Naive thymus-derived CD8-positive, alpha-beta T cell (primary cell): ENCODE data around the gene NUAK1. TPM values are rescaled to one million over a fixed set of nuclear protein-coding genes. Genes with fewer than 3 reads are reported as not detected.
"Not testable (repeated sequence)": the region's sequence is repeated elsewhere in the genome, so short reads cannot be mapped to it uniquely, and the experiment has no call there.

Experiments
- ATAC-seq, 2 donors: fragments of 150-1000 bp; cut with Tn5 transposase in 1 of 2; sonication (Bioruptor Pico), chemical (Tn5 transposase) in 1 of 2; 1 replicate in 1 of 2; 2 replicates in 1 of 2; pipeline ENCODE4 v1.10.0; 2021; ENCODE audit warnings: mild to moderate bottlenecking in 2 of 2, moderate library complexity in 2 of 2
- POLR2A ChIA-PET: fragments of 350-600 bp; sonication (Branson Sonifier 250); formaldehyde crosslinking; loops from one replicate; lab custom pipeline; 2021; ENCODE audit warnings: antibody characterized with exemption; lab: Charles Lee
- DNase-seq, 10 donors: peaks; one replicate each; pipeline versions ENCODE4 v3.0.0 to v3.0.0-alpha.2; 2020 to 2022
- H3K27ac Mint-ChIP-seq, 10 donors: one replicate each; pipeline ENCODE4 v1.8.0; 2020 to 2022; ENCODE audit warnings: mild to moderate bottlenecking in 10 of 10, mixed read lengths in 10 of 10, moderate library complexity in 4 of 10, inconsistent platforms in 1 of 10
- H3K27me3 Mint-ChIP-seq, 5 donors: one replicate each; pipeline ENCODE4 v1.8.0; 2021 to 2022; ENCODE audit warnings: mixed read lengths in 5 of 5
- H3K36me3 Mint-ChIP-seq, 3 donors: one replicate each; pipeline ENCODE4 v1.8.0; 2020 to 2022; ENCODE audit warnings: mixed read lengths in 3 of 3, mild to moderate bottlenecking in 2 of 3, inconsistent platforms in 1 of 3
- H3K4me1 Mint-ChIP-seq, 4 donors: one replicate each; pipeline ENCODE4 v1.8.0; 2021 to 2022; ENCODE audit warnings: mixed read lengths in 4 of 4
- H3K4me3 Mint-ChIP-seq, 10 donors: one replicate each; pipeline ENCODE4 v1.8.0; 2020 to 2022; ENCODE audit warnings: mild to moderate bottlenecking in 10 of 10, mixed read lengths in 10 of 10, moderate library complexity in 6 of 10, inconsistent platforms in 1 of 10
- H3K9me3 Mint-ChIP-seq, 9 donors: one replicate each; pipeline ENCODE4 v1.8.0; 2020 to 2022; ENCODE audit warnings: mixed read lengths in 9 of 9, mild to moderate bottlenecking in 3 of 9, inconsistent platforms in 1 of 9, moderate library complexity in 1 of 9
- polyA plus RNA-seq, 3 donors: library from polyadenylated mRNA; unstranded; fragments of 300-500 nt; fragmentation: Illumina TruSeq; gene quantifications; one replicate each; pipeline ENCODE4 v1.2.3, GENCODE V29; 2021
- total RNA-seq, 8 experiments: library from RNA in 2 of 8; stranded (reverse) in 2 of 8; gene quantifications; one replicate each; pipeline ENCODE4 v1.2.3 and lab custom pipeline; 2021 to 2026

The NUAK1 gene
- total and polyA plus RNA-seq, 5 experiments from 2014 or later: 0.08 TPM; not detected in 4

- POLR2A ChIA-PET: no interaction called here
- DNase-seq (no peak), ATAC-seq (no peak)
- Mint-ChIP-seq H3K4me3 (no peak overlapping the region), H3K9me3 (peaks cover 0 to 2% (median 0%) of the 10 kb centered on the region in 9 donors), H3K27me3 (peaks cover 30 to 55% (median 48%) of the 10 kb centered on the region in 5 donors), H3K36me3 (peaks cover 0 to 7% (median 5%) of the 10 kb centered on the region in 3 donors), H3K4me1 (peaks cover 2 to 11% (median 5%) of the 10 kb centered on the region in 4 donors), H3K27ac (no peak overlapping the region)
Observed at GRCh38 chr12:106142591-106143261, 4.0 kb upstream of the NUAK1 start.

- H3K9me3 Mint-ChIP-seq, POLR2A ChIA-PET, ATAC-seq, H3K4me3 Mint-ChIP-seq, H3K27ac Mint-ChIP-seq, DNase-seq, H3K36me3 Mint-ChIP-seq: not testable (repeated sequence)
- Mint-ChIP-seq H3K27me3 (peaks cover 30 to 63% (median 55%) of the 10 kb centered on the region in 5 donors), H3K4me1 (peaks cover 3 to 13% (median 7%) of the 10 kb centered on the region in 4 donors)
Observed at GRCh38 chr12:106141920-106142319, 3.2 kb upstream of the NUAK1 start.

- H3K36me3 Mint-ChIP-seq: peaks cover 0 to 10% (median 5%) of the 10 kb centered on the region in 3 donors
- H3K27ac Mint-ChIP-seq: no peak overlapping the region
- no peak for ATAC-seq
- H3K9me3 Mint-ChIP-seq: peaks cover 0 to 2% (median 0%) of the 10 kb centered on the region in 9 donors
- peaks cover 33 to 68% (median 57%) of the 10 kb centered on the region in 5 donors for H3K27me3 Mint-ChIP-seq
- no peak for DNase-seq
- H3K4me1 Mint-ChIP-seq: peaks cover 4 to 15% (median 9%) of the 10 kb centered on the region in 4 donors
- POLR2A ChIA-PET: no interaction called here
- no peak overlapping the region for H3K4me3 Mint-ChIP-seq
Observed at GRCh38 chr12:106141452-106141851, 2.7 kb upstream of the NUAK1 start.

DNA sequence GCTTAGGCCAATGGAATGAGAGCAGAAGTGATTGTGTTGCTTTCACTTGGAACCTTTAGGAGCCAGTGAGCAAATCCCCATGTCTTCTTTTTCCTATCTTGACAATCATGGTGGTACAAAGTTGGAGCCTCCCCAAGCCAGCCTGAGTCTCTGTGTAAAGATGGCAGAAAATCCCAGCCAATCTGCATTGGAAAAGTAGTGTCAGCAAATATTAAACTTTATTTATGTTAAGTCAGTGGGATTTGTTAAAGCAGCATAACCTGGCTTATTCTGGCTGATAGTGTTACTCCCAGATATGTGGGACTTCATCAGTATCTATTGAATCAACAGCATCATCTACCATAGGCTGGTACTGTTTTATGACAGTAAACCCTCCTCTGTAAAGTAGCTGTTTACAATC, 2.2 kb upstream of the NUAK1 start:
- H3K27me3 Mint-ChIP-seq: peaks cover 37 to 72% (median 60%) of the 10 kb centered on the region in 5 donors
- no peak overlapping the region for H3K27ac Mint-ChIP-seq
- POLR2A ChIA-PET: no interaction called here
- ATAC-seq: no peak
- H3K4me3 Mint-ChIP-seq: peak overlapping the region in 6 of 10 donors; percentile 29 to 71 (median 56)
- peaks cover 7 to 20% (median 13%) of the 10 kb centered on the region in 4 donors for H3K4me1 Mint-ChIP-seq
- peaks cover 0 to 10% (median 5%) of the 10 kb centered on the region in 3 donors for H3K36me3 Mint-ChIP-seq
- DNase-seq: no peak
- H3K9me3 Mint-ChIP-seq: peaks cover 0 to 2% (median 0%) of the 10 kb centered on the region in 9 donors

DNA sequence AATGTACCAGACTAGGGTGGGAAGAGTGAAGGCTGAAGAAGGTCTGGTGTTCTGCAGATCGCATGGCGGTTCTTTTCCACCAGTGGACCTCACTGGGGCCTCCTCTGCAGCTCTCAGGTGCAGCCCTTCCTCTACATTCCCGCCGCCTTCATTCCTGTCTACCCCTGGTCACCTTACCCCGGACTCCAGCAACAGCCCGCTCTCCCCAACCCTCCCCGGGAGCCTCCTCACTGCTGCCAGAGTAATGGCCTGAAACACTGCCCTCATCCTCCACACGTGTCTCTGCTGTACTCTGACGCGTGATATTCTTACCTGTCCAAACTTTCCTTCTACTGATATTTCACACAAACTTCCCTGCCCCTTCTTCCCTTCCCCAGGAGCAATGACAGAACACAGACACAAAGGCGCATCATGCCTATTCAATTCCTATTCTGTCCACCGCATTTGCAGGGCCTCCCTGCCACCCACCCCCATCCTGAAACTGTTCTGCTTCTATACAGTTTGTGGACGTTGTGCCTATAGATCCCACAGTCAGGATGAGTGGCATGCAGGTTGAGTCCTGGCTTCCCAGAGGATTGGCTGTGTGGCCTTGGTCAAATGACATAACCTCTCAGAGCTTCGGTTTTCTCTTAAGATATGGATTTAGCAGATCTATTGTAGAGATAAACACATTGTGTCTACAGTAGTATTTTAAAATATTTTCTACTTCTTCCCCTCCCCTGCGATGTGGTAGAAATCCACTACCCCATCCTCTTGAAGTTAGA, 1.7 kb upstream of the NUAK1 start:
- Mint-ChIP-seq H3K27ac (no peak overlapping the region), H3K36me3 (peaks cover 0 to 10% (median 5%) of the 10 kb centered on the region in 3 donors)

DNA sequence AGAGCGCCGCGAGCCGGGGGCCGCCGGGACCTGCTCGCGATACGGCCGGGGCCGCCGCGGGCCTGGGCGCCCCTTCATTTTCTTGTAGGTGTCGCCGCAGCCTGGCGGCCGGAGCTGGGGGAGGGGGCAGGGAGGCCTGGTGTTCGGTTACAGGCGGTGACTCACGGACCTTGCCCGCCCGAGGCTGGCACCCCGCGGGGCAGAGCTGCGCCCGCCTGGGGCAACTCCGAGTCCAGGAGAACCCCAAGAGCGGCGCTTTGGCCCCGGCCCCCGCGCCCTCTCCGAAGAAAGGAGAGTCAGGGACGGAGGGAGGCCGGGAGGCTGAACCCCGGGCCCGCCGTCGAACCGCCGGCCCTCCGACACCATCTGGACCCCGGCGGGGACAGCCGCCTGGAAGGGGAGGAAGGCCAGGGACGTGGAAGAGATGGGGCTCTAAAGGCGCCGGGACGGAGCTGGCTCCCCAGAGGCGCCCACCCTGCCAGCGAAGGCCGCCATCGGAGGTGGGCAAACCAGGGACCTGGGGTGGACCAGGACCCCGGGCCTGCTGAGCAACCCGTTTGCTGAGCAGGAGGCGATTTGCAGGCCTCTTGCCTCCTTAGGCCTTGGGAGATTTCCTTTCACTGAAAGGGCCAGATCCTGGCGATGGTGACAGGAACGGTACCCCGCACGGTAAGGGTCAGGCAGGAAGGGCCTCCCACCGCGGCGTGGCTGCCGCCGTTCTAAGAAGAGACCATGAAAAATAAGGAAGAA, 843 bp upstream of the NUAK1 start:
- POLR2A ChIA-PET: no interaction called here
- H3K36me3 Mint-ChIP-seq: peaks cover 0 to 10% (median 5%) of the 10 kb centered on the region in 3 donors
- peaks cover 7 to 20% (median 14%) of the 10 kb centered on the region in 4 donors for H3K4me1 Mint-ChIP-seq
- ATAC-seq (peak; percentile 6 to 43), DNase-seq (peak in 1 of 10 donors; percentile 4)
- peak overlapping the region in 8 of 10 donors; percentile 9 to 68 (median 49) for H3K4me3 Mint-ChIP-seq
- H3K27ac Mint-ChIP-seq: no peak overlapping the region
- peaks cover 0 to 2% (median 0%) of the 10 kb centered on the region in 9 donors for H3K9me3 Mint-ChIP-seq
- peaks cover 36 to 75% (median 57%) of the 10 kb centered on the region in 5 donors for H3K27me3 Mint-ChIP-seq

More for the DNA sequence above, 1.7 kb upstream of the NUAK1 start:
- Mint-ChIP-seq H3K4me1 (peaks cover 7 to 20% (median 14%) of the 10 kb centered on the region in 4 donors), H3K27me3 (peaks cover 35 to 73% (median 57%) of the 10 kb centered on the region in 5 donors), H3K9me3 (peaks cover 0 to 2% (median 0%) of the 10 kb centered on the region in 9 donors), H3K4me3 (peak overlapping the region; percentile 23 to 71 (median 62))
- POLR2A ChIA-PET: no interaction called here
- DNase-seq (no peak), ATAC-seq (no peak)

GRCh38 chr12:106138357-106138632, 459 bp downstream of the NUAK1 start:
- Mint-ChIP-seq H3K27ac (no peak overlapping the region), H3K27me3 (peaks cover 43 to 87% (median 65%) of the 10 kb centered on the region in 5 donors), H3K4me3 (peak overlapping the region; percentile 55 to 86 (median 79)), H3K36me3 (peaks cover 0 to 10% (median 5%) of the 10 kb centered on the region in 3 donors), H3K9me3 (peaks cover 0 to 2% (median 0%) of the 10 kb centered on the region in 9 donors), H3K4me1 (peaks cover 7 to 20% (median 14%) of the 10 kb centered on the region in 4 donors)
- DNase-seq (peak in 1 of 10 donors; percentile 15), ATAC-seq (peak; percentile 31 to 47)
- POLR2A ChIA-PET: no interaction called here

- peak in 1 of 2 donors; percentile 26 for ATAC-seq
- Mint-ChIP-seq H3K4me3 (peak overlapping the region; percentile 55 to 86 (median 79)), H3K27me3 (peaks cover 48 to 87% (median 66%) of the 10 kb centered on the region in 5 donors), H3K4me1 (peaks cover 7 to 20% (median 14%) of the 10 kb centered on the region in 4 donors), H3K9me3 (peaks cover 0 to 2% (median 0%) of the 10 kb centered on the region in 9 donors), H3K27ac (no peak overlapping the region), H3K36me3 (peaks cover 0 to 10% (median 5%) of the 10 kb centered on the region in 3 donors)
- DNase-seq: no peak
- POLR2A ChIA-PET: no interaction called here
Observed at GRCh38 chr12:106137530-106138356, 1.0 kb downstream of the NUAK1 start.

GRCh38 chr12:106136263-106136662, 2.5 kb downstream of the NUAK1 start:
- ATAC-seq: peak in 1 of 2 donors; percentile 53

DNA sequence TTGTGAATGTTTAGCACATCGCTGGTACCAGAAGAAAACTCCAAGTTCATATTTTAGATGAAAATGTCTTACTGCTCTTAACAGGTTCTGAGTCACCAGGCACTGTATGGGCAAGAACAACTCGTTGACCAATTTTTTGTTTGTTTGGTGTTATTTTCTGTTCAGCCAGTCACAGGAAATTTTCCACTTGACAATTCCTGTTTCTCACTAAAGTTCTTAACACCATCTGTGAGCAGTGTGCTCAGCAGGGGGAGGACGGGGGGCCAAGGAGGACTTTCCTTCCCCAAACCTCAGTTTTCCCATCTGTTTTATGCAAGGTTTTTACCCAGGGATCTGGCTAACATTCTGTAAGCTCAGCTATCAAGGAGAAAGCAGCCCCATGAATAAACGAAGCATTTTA, 3.0 kb downstream of the NUAK1 start:
- H3K27ac Mint-ChIP-seq: no peak overlapping the region
- H3K36me3 Mint-ChIP-seq: peaks cover 0 to 10% (median 5%) of the 10 kb centered on the region in 3 donors
- H3K9me3 Mint-ChIP-seq: peaks cover 0 to under 1% (median 0%) of the 10 kb centered on the region in 9 donors
- H3K4me3 Mint-ChIP-seq: no peak overlapping the region
- peaks cover 45 to 87% (median 58%) of the 10 kb centered on the region in 5 donors for H3K27me3 Mint-ChIP-seq
- DNase-seq (no peak), ATAC-seq (no peak)
- peaks cover 7 to 20% (median 14%) of the 10 kb centered on the region in 4 donors for H3K4me1 Mint-ChIP-seq
- POLR2A ChIA-PET: no interaction called here

More at GRCh38 chr12:106136263-106136662, 2.5 kb downstream of the NUAK1 start:
- Mint-ChIP-seq H3K27ac (no peak overlapping the region), H3K9me3 (peaks cover 0 to 2% (median 0%) of the 10 kb centered on the region in 9 donors), H3K27me3 (peaks cover 43 to 87% (median 61%) of the 10 kb centered on the region in 5 donors), H3K36me3 (peaks cover 0 to 10% (median 5%) of the 10 kb centered on the region in 3 donors), H3K4me1 (peaks cover 7 to 20% (median 14%) of the 10 kb centered on the region in 4 donors), H3K4me3 (peak overlapping the region in 3 of 10 donors; percentile 18 to 59 (median 37))
- DNase-seq: peak; percentile 21 to 80 (median 62)
- POLR2A ChIA-PET: no interaction called here

DNA sequence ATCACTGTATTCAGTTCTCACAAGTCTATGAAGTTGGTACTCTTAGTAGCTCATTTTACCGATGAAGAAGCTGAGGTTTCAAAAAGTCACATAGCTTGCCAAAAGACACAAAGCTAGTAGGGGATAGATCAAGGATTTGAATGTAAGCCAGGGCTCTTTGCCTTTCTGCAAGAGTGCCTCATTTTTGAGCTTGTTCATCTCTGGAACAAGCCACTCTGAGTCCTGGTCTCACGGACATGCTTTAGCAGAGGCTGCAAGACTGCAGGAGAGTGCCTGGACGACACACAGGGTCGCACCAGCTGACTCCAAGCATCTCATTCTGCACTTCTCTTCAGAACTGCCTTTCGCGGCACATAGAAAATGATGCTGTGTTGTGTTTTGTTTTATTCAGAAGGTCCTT, 3.7 kb downstream of the NUAK1 start:
- POLR2A ChIA-PET: no interaction called here
- no peak overlapping the region for H3K4me3 Mint-ChIP-seq
- peaks cover 0 to 5% (median 0%) of the 10 kb centered on the region in 3 donors for H3K36me3 Mint-ChIP-seq
- peaks cover 7 to 16% (median 12%) of the 10 kb centered on the region in 4 donors for H3K4me1 Mint-ChIP-seq
- H3K27me3 Mint-ChIP-seq: peaks cover 42 to 87% (median 52%) of the 10 kb centered on the region in 5 donors
- H3K27ac Mint-ChIP-seq: no peak overlapping the region
- ATAC-seq (no peak), DNase-seq (no peak)
- H3K9me3 Mint-ChIP-seq: no peaks in the 10 kb centered on the region
